HL-60 (cell line): Measurements from ENCODE around the gene TRPV2.

Source experiments
- DNase-seq, 2 experiments: peaks; one replicate each; pipeline ENCODE4 v3.0.0-alpha.2; 2010 to 2020; ENCODE audit warnings: low read depth in 1 of 2, low spot score in 1 of 2
- H3K27ac ChIP-seq: fragments of 250-450 bp; sonication (Bioruptor Pico); replicated peaks from 2 replicates; pipeline ENCODE4 v1.5.1; 2020; ENCODE audit warnings: mild to moderate bottlenecking, moderate library complexity
- H3K27me3 ChIP-seq: fragments of 250-450 bp; sonication (Bioruptor Pico); 2 replicates; pipeline ENCODE4 v1.5.1; 2021; ENCODE audit warnings: mild to moderate bottlenecking, moderate library complexity; ENCODE audit not compliant: insufficient read depth, poor library complexity, severe bottlenecking
- H3K4me3 ChIP-seq: replicated peaks from 2 replicates; pipeline ENCODE4 v1.5.1; 2011; ENCODE audit warnings: mild to moderate bottlenecking, control low read depth, low read length; ENCODE audit not compliant: insufficient read depth
- CTCF ChIP-seq: IDR thresholded peaks from one replicate; pipeline ENCODE4 v1.5.1; 2011; ENCODE audit warnings: low read length, control low read depth, inconsistent platforms; ENCODE audit not compliant: insufficient read depth
- GABPA ChIP-seq: IDR thresholded peaks from 2 replicates; pipeline ENCODE4 v1.6.1; 2012; ENCODE audit warnings: low read depth
- POLR2AphosphoS5 ChIP-seq: IDR thresholded peaks from 2 replicates; pipeline ENCODE4 v1.6.1; 2012; ENCODE audit warnings: low read depth
- REST ChIP-seq: IDR thresholded peaks from 2 replicates; pipeline ENCODE4 v1.6.1; 2012; ENCODE audit warnings: low read depth; ENCODE audit not compliant: insufficient replicate concordance
- SPI1 ChIP-seq: IDR thresholded peaks from 2 replicates; pipeline ENCODE4 v1.6.1; 2012; ENCODE audit warnings: low read depth, mild to moderate bottlenecking, borderline replicate concordance

TRPV2 gene

GRCh38 chr17:16465052-16465312 lies 49.6 kb downstream of the TRPV2 start:
- no peak for DNase-seq
- TF ChIP-seq GABPA (no peak), SPI1 (no peak), POLR2AphosphoS5 (no peak), CTCF (no peak), REST (no peak)
- no peak overlapping the region for H3K4me3 ChIP-seq
- H3K27me3 ChIP-seq = no peaks in the 10 kb centered on the region
- no peak overlapping the region for H3K27ac ChIP-seq

- Histone ChIP-seq H3K27me3 (no peaks in the 10 kb centered on the region), H3K27ac (no peak overlapping the region), H3K4me3 (no peak overlapping the region)
- no peak for TF ChIP-seq CTCF
- TF ChIP-seq POLR2AphosphoS5 = no peak
- no peak for TF ChIP-seq REST
- TF ChIP-seq GABPA = no peak
- TF ChIP-seq SPI1 = no peak
- DNase-seq = no peak
Measured at GRCh38 chr17:16465861-16466338, 50.5 kb downstream of the TRPV2 start.

- Histone ChIP-seq H3K27me3 (no peaks in the 10 kb centered on the region), H3K27ac (no peak overlapping the region), H3K4me3 (no peak overlapping the region)
- no peak for DNase-seq
- no peak for TF ChIP-seq REST
- TF ChIP-seq GABPA = no peak
- TF ChIP-seq CTCF = no peak
- TF ChIP-seq POLR2AphosphoS5 = no peak
- no peak for TF ChIP-seq SPI1
Measured at GRCh38 chr17:16466407-16466806, 51.0 kb downstream of the TRPV2 start.
